Activated CD4-positive, CD25-positive, alpha-beta regulatory T cell treated with anti-CD3 and anti-CD28 coated beads, Interleukin-2, amount 50 U/mL, for 24 hours (primary cell): ENCODE data around the gene CA6.
"Not testable (repeated sequence)": the region's sequence is repeated elsewhere in the genome, so short reads cannot be mapped to it uniquely, and the experiment has no call there.

Experiments
- ATAC-seq, 2 donors: fragments of 150-1000 bp; cut with Tn5 transposase; one replicate each; pipeline ENCODE4 v1.10.0; 2021; ENCODE audit warnings: mild to moderate bottlenecking in 1 of 2, moderate library complexity in 1 of 2

Gene CA6

DNA sequence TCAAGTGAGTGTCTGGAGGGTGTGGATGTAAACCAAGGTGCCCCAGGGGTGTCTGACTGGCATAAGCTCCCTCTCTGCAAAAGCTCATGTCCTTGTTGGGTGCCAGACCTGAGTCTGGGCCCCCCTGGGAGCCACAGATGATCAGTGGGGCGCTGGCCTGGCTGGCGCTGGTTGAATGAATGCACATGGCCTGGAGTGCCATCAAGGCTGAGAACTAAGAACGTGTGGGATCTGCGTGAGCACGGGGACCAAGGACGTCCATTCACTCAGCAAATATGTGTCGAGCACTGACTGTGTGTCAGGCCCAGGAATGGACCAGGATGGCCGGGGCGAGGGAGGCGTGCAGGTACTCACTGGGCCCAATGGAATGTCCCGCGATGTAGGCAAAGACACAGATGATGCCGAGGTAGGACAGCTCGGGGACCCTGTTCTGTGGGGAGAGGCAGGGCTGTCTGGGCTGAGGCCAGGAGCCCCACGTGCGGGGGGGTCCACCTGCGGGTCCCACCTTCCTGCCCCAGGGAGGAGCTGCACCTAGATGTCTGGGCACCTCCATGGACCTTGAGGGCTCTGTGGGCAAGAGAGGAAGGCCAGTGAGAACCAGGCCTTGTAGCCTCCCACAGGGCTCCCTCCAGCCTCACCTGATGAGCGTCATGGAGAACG is 61.4 kb downstream of the CA6 start:
- ATAC-seq, result no peak

DNA sequence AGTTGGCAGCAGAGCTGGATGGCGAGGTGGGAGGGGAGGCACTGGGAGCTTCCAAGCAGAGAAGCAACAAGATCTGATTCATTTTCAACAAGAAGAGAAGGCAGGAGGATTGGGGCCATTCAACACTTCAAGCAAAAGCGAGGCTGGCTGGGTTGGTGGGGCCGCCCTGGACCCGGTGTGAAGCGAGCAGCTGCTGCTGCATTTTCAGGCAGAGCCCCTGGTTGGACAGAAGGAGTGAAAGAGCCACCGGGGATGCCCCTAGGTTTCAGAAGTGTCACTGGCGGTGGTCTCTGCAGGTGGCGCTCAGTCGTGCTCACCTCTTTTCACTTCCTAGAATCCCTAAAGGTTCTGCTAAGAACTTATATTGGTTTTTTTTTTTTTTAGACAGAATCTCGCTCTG is 62.6 kb downstream of the CA6 start:
- ATAC-seq, result no peak

DNA sequence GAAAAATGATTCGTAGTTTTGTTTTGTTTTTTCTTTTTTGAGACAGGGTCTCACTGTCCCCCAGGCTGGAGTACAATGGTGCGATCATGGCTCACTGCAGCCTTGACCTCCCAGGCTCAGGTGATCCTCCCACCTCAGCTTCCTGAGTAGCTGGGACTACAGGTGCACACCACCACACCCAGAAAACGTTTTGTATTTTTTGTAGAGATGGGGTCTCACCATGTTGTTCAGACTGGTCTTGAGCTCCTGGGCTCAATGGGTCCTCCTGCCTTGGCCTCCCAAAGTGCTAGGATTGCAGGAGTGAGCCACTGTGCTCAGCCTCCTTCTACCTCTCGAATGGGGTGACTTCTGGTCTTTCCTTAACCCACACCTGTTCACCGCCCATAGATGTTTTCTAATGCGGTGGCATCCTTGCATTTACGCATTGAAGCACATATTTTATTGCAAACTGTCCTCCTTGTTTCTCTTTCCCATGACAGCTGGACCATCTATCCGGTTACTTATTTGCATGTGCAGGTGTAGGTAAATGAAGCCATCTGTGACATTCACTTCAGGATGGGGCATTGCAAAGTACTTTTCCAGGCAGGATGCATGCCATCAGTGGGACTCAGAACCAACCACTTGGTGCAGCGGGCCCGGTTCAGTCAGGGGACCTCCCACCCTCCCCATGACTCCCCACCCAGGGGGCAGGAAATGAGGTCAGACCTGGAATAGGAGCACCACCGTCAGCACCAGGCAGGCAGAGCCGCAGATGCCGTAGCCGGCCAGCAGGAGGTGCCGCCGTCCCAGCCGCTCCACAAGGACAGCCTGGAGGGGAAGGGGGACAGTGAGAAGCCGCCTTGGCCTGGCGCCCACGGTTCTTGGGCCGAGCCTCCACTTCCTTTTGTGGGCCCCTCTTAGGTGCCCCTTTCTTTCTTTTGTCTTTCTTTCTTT is 64.0 kb downstream of the CA6 start:
- ATAC-seq, result no peak

DNA sequence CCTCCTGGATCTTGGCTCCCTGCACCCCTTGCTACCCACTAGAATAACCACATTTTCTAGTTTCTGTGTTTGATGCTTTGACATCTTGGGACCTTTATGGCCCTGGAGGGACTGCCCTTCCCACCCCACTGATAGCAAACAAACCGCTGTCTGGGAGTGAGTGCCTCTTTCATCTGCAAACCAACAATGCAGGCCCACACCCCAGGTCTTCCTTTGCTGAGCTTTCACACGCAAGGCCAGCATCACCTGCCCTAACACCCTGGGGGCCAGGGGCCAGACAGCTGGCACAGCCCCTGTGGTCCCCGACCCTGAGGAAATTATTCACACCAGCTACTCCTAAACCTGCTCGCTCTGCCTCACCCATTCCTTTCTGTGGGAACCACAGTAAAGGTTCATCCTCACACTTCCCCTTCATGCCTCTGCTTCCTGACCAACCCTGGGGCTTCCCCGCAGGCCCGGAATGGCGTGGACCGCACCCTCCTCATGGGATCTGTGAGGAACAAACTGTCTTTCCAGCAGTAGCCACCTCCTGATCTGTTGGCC is 65.2 kb downstream of the CA6 start:
- ATAC-seq, result no peak

DNA sequence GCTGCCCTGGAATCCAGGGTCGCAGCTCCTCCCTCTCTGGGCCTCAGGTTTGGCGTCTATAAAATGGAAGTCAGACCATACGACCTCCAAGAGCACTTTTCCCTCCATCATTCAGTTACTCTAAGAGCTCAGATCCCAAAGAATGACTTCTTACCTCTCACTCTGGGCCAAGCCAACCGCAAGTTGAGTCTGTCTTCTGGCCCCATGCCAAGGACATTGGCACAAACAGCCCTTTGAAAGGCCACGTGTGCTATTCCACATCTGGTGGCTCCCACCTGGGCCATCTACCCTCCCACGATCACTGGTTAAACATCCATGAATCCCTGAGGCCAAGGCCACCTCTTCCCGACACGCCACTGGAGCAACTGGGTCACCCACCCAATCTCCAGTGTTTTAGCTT is 68.2 kb downstream of the CA6 start:
- ATAC-seq, result no peak

DNA sequence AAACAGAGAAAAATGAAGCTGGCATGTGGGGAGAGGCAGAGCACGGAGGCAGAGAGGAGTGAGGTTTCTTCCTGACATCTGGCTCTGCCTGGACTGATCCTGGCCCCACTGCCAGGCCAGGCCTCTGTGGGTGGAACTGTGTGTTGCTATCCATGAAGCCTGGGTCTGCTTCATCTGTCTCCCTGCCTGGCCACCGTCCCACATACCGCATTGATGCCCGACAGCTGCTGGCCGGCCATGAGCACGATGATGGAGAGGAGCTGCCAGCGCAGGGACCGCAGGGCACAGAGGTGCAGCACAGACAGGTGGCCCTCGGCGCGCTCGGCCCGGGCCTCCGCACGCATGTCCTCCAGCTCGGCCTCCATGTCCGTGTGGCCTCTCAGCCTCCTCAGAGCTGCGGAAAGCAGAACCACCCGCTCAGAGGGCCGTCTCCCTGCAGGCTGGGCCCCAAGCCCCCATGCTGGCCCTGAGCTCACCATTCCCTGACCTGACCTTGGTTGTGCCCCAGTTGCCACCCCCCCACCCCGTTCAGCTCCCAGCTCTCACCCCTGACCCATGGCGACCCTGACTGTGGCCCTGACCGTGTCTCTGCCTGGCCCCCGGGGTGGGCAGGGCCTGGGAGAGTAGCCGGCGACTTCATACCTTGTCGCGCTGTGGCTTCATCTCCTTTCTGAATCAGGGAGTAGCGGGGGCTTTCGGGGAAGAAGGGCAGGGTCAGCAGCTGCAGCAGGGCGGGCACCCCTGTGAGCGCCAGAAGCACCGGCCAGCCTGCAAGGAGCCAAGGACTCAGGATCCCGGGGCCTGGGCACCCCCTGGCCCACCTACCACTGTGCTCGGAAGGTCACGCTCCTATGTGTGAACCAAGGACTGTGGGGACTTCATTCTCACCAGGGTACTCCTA is 69.1 kb downstream of the CA6 start:
- ATAC-seq, result no peak

DNA sequence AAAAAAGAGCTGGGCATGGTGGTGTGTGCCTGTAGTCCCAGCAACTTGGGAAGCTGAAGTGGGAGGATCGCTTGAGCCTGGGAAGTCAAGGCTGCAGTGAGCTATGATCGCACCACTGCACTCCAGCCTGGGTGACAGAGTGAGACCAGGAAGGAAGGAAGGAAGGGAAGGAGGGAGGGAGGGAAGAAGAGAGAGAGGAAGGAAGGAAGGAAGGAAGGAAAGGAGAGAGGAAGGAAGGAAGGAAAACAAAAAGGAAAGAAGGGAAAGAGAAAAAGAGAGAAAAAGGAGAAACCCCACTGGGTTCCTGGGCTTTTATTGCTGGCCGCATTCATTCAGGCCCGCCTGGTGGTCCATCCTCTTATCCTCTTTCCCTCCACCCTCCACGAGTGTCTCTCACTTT is 70.8 kb downstream of the CA6 start:
- no peak for ATAC-seq

DNA sequence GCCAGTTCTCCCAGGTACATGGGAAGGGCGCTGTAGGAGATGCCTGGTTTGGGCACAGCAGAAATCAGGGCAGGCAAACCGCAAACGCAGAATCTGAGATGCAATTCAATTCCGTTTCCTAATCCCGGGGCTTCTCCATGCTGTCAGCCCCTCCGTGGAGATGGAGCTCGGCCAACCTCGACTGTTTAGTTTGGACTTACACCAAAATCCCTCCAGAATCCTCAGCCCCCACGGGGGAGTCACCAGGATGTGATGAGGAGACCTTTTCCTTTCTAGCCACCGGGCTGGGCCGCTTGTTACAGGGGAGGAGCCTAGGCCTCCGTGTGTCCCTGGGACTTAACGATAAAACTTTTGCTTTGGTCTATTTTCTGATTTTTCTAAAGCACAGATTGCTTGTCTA is 72.7 kb downstream of the CA6 start:
- ATAC-seq, result no peak

DNA sequence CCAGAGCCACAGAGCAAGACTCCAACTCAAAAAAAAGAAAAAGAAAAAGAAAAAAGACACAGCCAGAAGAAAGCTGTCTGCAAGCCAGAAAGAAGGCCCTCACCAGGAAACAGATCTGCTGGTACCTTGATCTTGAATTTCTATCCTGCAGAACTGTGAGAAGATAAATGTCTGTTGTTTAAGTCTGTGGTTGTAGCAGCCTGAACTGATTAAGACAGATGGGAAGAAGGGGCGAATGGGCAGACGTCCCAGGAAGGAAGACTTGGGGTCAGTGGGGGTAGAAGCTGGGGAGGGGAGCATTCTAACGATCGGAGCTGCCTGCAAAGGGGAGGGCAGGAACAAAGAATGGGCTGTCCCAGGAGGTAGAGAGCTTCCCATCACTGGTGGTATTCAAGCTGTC is 74.2 kb downstream of the CA6 start:
- ATAC-seq, result no peak

DNA sequence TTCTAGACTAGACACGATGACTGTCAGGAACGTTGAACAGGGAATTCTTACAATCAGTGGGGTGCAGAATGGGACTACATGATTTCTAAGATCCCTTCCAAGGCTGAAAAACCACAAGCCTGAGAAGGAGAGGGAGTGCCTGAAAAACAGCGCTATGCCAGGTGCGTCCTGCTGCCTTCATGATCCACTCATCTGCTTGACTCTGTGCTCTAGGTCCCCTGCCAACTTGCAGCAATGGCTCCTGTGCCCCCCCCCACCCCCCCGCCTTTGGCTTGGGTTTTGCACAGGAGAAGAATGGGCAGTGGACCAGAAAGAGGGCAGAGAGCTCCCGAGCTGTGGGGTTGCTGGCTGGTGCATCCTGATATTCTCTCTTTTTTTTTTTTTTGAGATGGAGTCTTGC is 74.6 kb downstream of the CA6 start:
- no peak for ATAC-seq

DNA sequence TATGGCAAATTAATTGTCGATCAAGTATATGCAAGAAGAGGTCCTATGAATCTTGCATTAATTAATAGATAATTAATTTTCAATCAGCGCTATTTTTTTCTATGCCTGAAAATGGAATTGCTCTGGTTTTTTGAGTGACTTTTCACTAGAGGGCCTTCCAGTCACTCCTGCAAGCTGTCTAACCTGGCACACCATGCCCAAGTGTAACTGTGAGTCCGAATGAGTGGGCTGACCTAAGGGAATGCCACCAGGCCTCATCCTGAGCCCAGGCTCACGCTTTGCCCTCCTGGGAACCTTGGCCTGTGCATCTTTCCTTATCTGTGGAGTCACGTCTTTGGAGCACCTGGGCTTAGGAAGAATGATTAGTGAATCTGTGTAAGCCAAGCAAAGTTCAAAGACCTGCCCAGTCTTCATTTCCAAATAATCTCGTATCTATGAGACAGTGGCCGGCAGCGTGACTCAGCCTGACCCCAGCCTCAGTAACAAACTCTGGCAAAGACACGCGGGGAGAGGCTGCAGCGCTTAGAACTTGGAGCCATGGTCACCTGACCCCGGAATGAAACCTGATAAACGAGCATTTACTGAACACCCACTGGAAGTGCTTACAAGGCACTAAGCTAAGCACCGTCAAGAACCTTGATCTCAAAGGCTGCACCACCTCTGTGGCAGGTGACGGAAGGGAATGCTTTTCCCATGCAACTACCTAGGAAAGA is 76.5 kb downstream of the CA6 start:
- ATAC-seq, result not testable (repeated sequence)

DNA sequence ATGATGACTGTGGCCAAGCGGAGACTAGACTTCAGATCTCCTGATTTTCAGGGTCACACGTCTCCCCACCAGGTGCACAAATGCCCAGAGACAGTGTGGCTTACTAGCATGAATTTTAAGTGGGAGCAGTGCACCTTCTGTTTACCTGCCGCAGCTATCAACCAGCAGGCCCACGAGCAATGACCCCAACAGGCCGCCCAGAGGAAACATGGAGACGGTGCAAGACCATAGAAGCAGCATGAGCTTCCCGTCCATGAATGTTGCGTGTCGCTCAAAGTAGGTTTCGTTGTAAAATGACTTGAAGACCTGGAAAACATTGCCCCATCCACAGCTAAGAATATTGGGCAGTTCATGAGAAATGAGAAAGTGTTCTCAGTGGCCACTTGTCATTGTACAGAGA is 77.1 kb downstream of the CA6 start:
- no peak for ATAC-seq
